ENCODE data around the gene CMPK2.

The CMPK2 gene

DNA sequence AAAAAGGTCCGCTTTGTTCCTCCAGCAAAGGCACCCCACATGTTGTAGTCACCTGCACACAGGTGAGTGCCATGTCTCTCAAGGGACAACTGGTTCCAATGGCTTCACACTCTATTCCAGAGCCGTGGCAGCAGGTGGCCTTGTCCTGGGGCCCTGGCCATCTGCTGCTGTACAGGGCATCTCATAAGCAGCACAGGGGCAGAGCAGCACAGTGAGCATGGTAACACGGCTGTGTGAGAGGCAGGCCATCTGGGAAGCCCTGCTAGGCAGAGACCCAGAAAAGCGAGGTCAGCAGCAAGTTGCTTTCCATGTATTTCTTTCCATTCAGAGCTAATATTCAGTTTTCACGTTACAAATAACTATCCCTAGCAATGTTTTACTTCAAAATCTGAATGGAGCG lies 54.7 kb downstream of the CMPK2 start:
- no peak for DNase-seq (ENCODE audit: low spot score)

DNA sequence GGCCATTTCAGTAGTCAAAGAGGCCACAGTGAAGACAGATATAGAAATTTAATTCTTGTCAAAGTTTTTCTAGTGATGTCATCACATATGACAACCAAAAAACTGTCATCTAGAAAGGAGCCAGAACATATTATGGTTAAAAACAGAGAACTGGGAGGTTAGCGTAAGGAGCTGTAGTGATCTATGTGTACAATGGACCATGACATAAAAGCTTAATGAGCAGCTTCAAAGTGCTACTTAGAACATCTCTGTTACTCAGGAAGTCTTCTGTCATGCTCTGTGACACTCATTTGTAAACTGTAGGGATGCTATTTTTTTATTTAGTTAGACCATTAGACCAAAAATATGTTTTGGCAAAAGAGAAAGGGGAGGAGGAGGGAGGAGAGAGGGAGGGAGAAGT lies 57.3 kb downstream of the CMPK2 start:
- DNase-seq (ENCODE audit: low spot score): no peak

DNA sequence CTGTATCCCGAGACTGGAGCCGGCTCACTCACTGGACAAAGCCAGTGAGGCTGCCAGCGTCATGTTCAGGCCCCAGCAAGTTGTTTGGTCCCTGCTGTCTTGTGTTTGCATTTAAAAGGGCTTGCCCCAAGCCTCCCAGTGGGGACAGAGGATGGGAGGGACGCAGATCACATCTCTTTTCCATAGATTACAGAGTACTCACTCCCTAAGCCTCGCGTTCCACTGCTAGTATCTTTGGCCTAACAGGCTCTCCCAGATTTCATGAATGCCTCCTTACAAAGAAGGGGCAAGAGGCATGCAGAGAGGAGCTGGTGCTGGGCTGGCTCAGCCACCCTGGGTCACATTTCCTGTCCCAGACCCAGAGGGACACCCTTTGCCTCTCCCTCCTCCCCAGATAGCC lies 59.1 kb downstream of the CMPK2 start:
- DNase-seq (ENCODE audit: low spot score): no peak

DNA sequence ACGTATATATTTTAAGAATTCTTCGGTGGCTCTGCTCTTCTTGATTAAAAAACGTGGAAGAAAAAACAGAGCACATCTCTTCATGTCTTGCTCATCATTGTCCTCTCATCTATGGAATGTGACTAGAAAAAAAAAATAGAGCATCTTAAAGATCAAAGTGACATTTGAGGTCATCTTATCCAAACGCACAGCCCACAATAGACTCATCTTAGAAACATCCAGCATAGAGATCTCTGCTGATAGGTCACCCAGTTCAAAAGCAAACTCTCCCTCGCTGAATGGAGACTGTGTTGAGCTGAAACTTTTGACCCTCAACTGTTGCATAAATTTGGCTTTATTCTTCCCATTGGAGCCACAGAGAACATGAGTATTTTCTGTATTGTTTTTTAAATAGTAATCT lies 65.2 kb downstream of the CMPK2 start:
- no peak for DNase-seq (ENCODE audit: low spot score)
